CD1c-positive myeloid dendritic cell (primary cell): ENCODE measurements around the gene MBD3.

Source experiments
- DNase-seq: peaks from one replicate; pipeline ENCODE4 v3.0.0-alpha.2; 2016; ENCODE audit errors: extremely low spot score

The MBD3 gene

DNA sequence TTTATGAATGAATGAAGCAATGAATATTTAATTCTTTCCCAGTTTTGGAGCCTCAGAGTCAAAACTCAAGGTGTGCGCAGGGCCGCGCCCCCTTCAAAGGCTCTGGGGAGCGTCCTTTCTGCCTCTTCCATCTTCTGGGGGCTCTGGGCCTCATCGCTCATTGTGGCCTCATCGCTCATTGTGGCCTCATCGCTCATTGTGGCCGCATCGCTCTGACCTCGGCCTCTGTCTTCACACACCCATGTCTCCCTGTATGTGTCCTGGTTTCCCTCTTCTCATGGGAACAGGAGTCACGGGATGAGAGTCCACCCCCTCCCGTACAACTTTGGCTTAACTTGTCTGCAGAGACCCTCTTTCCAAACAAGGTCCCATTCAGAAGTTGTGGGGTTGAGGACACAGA, 21.3 kb downstream of the MBD3 start:
- DNase-seq, result no peak

DNA sequence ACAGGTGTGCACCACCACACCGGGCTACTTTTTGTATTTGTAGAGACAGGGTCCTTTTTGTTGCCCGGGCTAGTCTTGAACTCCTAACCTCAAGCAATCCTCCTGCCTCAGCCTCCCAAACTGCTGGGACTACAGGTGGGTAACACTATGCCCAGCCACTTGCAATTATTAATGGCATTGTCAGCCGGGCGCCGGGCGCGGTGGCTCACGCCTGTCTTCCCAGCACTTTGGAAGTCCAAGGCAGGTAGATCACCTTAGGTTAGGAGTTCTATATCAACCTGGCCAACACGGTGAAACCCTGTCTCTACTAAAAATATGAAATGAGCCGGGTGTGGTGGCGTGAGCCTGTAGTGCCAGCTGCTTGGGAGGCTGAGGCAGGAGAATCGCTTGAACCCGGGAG, 21.8 kb downstream of the MBD3 start:
- DNase-seq, result no peak

DNA sequence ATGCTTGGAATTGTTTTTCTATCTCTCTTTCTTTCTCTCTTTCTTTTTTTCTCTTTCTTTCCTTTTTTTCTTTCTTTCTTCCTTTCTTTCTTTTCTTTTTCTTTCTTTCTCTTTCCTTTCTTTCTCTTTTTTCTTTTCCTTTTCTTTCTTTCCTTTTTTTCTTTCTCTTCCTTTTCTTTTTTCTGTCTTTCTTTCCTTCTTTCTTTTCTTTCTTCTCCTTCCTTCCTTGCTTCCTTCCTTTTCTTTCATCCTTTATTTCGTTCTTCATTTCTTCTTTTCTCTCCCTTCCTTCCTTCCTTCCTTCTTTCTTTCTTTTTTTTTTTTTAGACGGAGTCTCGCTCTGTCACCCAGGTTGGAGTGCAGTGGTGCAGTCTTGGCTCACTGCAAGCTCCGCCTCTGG, 22.7 kb downstream of the MBD3 start:
- no peak for DNase-seq

DNA sequence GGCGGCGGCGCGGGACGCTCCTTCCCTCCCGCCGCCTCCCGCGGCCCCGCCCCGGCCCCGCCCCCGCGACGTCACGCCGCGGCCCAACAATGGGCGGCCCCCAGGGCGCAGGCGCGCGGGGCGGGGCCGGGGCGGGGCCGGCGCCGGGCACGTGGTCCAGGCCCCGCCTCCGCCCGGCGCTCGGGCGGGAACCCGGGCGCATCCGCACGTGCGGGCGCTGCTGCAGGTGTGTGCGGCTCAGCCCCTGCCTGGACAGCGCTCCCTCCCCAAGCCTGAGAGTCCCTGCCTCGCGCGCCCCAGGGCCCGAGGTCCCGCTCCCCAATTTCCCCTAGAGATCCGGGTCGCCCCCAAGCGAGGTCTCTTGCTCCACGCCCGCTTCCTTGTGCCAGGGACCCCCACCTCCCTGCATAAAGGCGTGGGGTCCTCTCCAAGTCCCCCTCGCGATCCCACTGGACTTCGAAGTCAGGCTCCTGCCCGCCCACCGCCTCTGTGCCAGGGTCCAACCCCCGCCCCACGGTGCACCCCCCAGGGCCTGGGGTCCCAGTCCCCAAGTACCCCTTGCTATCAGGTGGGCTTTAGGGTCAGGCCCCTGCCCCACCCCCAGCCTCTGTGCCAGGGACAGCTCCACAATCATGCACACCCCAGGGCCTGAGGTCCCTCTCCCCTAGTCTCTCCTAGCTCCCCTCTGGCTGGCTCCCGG, 24.2 kb downstream of the MBD3 start, which contains the start of gene MEX3D:
Gene MEX3D (minus strand): TSS at position 6 of the 700 bp plus-strand sequence. CDS start 267 bp downstream, outside the sequence.
- DNase-seq, result peak; percentile 94

DNA sequence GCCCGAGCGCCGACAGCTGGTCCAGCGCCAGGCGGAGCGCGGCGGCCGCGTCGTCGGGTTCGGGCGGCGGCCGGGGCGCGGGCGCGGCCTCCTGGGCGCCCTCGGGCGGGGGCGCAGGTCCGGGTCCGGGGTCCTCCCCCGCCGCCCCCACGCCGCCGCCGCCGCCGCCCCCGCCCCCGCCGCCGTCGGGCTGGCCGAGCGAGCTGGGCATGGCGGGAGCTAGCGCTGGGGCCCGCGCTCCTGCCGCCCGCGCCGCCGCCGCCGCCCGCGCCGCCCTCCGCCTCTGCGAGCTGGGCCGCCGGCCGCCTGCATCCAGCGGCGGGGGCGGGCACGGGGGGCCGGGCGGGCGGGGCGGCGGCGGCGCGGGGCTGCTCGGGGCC, 24.8 kb downstream of the MBD3 start:
- DNase-seq, result no peak

DNA sequence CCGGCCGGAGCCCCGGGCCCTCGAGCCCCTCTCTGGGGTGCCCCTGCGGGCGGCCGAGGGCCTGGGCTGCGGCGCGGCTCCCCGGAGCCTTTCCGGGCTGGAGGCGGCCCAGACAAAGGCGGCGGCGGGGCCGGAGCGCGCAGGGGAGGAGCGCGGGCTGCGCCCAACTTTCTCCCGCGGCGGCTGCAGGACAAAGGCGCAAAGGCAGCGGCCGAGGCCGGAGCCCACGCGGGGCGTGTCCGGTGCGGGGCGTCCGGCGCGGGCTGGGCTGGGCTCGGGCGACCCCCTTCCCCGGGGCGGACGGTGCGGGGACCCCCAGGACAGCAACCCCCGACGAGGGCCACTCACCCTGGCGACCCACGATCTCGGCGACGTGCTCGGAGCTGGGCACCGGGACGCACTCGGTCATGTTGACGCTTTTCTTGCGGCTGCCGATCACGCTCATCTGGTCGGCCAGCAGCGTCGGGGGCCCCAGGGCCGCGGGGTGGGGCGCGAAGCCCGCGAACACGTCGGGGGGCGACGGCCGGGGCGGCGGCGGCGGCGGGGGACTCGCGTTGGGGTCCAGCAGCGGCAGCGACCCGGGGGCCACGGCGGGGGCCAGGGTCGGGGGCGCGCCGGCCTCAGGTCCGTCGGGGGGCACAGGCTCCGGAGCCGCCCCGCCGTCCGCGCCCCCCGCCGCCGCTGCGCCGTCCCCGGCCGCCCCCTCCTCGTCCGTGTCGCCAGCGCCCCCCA, 25.4 kb downstream of the MBD3 start:
- peak; percentile 20 for DNase-seq

DNA sequence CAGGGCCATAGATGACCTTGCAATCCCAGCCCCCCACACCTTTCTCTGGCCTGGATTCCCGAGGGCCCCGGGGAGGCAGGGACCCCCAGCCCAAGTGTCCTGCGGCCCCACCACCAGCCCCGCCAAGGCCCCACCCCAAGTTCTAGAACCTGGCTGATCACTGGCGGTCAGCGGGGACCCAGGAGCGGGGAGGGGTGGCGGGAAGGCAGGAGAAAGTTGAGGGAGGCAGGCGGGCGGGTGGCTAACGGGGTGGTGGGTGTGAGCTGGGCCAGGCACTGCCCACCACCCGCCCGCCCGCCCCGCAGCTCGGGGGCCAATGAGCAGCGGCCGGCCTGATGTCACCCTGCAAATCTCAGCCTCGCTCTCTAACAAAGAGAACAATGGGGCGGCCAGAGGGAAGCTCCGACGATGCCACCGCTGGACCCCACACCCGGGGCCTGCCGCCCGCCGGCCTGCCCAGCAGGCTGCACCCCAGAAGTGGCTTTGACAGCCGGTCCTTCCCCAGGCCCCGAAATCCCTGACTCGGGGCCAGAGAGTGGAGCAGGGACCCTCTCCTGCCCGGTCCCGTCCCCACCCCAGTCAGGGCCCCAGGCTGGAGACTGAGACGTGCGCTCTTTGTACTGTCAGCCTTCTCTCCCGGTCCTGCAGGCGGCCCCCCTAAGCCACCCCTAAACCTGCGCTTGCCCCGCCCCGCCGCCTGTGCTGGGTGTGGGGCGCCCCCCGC, 26.1 kb downstream of the MBD3 start:
- no peak for DNase-seq

DNA sequence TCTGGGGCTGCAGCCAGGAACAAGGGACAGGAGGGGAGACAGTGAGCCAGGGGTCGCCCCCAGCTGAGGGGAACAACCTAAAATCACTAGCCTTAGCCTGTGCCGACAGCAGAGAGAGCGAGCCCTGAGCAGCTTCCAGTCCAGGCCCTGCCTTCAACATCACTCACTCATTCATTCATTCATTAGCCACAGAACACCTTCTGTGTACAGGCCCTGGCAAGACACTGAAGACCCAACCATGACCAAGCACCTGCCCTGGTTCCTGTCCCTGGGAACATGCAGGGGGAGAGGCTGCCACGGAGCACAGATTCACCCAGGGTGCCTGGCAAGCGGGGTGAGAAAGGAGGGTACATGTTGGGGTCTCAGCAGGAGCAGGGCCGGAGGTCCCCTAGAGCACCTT, 29.4 kb downstream of the MBD3 start:
- no peak for DNase-seq

DNA sequence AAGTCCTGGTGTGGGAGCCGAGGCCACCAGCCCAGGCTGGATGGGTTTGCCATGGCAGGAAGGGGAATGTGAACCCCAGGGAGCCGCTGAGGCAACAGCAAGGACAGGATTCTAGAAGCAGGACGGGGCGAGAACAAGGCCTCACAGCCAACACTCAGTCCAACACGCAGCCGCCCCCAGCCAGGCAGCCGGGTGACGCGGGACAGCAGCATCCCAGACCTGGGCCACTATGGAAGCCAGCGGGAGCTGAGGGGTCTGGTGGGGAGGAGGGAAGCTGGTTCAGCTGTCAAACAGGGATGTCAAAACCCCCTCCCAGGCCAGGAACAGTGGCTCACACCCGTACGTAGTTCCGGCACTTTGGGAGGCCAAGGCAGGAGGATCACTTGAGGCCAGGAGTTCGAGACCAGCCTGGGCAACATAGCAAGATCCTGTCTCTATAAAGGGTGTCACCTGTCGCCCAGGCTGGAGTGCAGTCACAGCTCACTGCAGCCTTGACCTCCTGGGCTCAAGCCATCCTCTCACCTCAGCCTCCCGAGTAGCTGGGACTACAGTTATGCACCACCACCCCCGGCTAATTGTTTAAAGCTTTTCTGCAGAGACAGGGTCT, 31.3 kb downstream of the MBD3 start:
- no peak for DNase-seq

DNA sequence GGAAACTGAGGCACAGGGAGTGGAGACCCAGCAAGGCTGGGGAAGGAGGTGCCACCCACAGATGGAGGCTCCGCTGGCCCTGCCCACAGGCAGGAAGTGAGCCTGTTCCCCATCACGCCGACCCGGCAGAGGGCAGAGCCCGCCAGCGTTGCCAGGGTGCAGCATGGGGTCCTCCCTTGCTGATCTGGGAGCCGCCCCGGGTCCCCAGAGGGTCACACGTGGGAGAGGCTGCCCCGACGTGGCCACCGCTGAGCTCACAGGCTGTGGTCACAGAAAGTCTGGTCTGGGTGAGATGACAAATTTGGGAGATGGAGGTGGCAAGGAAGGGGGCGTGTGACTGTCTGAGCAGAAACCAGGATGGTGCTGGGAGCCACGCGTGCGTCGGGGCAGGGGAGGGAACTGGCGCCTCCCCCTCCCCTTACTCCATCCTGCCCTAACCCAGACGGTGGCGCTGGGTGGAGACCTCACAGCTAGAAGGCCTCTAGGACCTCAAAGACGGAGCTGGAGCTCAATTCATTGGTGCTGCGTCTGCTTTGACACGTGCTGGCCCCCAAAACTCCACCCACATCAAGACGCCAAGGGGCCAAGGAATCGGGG, 32.3 kb downstream of the MBD3 start:
- DNase-seq, result peak; percentile 27

DNA sequence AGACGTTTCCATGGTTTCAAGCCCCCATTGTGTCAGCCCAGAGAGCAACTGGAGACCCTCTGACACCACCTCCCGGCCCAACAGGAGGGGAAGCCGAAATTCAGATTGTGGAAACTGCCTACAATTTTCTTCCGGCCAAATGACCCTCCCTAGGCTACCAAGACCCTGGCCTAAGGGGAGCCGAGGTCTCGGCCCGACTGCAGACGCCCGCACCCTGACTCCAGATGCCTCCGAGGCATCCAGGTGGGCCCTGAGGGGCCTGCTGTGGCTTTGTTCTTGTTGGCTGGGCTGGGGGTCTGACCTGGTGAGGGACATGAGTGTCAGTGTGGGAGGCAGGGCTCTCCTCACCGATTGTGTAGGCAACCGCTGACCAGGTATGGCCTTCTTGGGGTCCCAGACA, 34.1 kb downstream of the MBD3 start:
- DNase-seq, result no peak

DNA sequence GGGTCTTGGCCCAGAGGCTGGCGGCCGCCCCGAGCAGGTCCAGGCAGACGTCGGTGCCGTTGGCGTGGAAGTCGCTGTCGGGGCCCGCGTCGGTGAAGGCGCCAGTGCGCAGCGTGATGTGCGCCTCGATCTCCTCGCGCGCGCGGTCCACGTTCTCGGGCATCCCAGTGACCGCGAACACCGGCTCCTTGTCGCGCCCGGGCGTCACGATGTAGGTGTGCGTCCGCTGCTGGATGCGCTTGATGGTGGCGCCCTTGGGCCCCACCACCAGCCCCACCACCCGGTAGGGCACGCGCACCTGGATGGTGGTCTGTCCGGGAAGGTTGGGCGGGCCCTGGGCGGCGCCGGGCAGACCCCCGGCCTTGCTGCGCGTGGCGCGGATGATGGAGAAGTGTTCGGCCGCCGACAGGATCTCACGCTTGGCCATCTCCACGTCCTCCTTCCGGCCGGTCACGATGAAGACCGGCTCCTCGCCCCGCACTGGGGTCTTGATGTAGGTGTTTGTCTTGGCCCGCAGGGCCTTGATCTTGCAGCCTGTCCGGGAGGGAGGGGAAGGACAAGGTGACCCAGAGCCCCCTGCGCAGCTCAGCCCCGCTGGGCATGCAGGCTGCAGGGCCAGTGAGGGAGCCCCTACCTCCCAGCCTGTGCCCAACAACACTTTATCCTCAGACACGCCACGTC, 36.1 kb downstream of the MBD3 start:
- no peak for DNase-seq

DNA sequence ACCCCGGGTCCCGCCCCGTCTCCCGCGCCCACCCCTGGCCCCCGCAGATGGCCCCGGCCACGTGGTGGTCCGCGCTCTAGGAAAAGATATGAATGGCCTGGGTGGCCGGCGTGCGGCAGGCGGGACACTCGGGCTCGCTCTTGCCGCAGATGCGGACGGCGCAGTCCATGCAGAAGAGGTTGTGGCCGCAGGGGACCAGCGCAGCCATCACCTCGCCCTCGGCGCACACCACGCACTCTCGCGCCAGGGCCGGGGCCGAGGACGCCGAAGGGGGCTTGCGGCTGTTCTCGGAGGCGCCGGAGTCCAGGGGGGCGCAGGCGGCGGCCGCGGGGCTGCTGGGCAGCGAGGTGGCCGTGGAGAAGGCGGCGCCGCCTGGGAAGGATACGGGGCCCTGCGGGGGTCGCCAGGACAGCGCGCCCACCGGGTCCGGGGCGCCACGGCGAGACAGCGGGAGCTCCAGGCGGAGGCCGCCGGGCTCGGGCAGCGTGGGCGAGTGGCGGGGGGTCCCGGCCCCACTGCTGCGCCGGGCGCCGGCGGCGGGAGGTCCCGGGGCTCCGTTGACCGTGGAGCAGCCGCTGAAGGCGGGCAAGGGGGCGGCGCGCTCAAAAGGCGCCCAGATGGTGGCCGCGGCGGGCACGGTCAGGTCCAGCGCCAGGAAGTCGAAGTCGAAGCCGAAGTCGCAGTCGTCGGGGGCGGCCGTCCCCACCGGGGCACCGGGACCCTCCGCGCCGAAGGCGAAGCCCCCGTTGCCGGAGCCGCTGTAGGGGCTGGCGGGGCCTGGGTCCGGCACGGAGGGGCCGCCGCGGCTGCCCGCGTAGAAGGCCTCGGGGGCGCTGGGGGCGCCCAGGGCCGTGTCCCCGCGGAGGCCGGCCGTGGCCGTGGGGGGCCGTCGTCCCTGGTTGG, 36.9 kb downstream of the MBD3 start:
- no peak for DNase-seq

DNA sequence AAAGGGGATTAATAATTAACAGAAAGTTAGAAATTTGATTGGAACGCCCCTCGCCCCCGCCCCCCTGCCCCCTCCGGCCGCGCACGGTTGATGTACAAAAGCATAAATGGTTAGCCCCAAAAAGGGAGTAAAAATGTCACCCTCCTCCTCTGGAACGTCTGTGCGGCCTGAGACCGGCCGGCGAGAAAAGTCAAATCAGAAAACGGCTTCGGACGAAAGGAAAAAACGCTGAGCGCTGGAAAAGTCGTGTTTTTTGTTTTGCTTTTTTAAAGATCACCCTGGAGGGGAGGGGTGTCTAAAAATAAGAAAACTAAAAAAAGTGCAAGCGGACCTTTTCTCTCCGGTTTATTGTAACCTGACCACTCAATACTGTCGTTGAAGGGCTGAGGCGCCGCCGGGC, 37.7 kb downstream of the MBD3 start:
- DNase-seq, result no peak

DNA sequence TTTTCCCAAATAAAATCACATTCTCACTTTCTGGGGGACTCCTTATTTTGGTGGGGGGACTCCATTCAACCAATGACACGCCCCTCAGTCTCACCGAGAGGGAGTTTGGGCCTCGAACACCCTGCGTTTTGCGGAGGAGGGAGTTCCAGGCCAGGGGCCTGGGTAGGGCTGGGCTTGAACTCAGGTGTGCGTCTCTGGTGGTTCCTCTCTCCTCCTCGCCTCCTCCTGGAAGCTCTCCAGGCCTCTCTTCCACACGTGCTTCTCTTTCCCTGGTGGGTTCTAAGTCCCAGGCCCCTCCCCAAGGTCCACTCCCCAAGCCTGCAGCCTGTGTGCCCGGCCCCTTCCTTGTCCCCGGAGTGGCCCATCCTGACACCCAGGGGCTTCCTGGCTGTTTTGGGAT, 39.2 kb downstream of the MBD3 start:
- no peak for DNase-seq

DNA sequence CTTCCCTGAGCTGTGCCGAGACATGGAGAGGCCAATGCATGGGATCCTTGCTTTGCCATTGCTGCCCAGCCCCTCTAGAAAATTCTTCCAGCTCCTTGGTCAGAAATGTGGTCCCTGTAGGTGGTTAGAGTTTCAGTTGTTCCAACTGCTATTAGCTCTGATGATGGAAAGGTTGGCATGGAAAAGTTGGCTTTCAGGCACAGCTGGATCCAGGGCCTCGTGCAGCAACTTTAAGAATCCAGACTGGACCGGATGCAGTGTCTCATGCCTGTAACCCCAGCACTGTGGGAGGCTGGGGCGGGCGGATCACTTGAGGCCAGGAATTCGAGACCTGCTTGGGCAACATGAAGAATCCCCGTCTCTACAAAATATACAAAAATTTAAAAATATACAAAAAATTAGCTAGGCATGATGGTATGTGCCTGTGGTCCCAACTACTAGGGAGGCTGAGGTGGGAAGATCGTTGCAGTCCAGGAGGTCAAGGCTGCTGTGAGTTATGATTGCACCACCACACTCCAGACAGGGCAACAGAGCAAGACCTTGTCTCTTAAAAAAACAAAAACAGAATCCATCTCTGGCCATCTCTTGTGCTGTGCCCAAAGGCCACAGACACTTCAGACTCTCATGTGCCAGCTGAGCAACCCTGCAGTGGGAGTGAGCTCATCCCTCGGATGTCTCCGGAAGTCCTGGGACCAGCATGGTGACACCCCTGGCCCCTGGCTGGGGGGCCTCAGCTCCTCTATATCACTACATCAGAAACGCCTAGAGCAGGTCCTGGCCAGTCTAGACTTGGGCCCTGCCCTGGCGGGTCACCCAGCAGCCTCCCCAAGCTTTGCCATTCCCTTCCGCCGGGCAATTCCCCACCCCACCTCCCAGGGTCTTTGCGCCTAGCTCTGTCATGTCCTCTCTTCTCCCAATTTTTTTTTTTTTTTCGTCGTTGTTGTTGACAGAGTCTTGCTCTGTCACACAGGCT, 41.3 kb downstream of the MBD3 start:
- no peak for DNase-seq

DNA sequence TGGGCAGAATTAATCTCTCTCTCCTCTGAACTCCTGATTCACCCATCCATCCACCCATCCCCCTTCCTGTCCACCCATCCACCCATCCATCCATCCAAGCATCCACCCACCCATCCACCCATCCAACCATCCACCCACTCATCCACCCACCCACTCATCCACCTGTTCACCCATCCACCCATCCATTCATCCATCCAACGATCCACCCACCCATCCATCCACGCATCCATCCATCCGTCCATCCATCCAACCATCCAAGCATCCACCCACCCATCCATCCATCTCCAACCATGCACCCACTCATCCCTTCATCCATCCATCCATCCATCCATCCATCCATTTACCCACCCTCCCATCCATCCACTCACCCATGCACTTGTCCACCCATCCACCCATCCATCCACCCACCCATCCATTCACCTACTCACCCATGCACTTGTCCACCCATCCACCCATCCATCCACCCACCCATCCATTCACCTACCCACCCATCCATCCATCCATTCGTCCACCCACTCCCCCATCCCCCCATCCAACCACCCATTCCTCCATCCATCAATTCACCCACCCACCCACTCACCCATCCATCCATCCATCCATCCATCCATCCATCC, 43.2 kb downstream of the MBD3 start:
- DNase-seq, result no peak

DNA sequence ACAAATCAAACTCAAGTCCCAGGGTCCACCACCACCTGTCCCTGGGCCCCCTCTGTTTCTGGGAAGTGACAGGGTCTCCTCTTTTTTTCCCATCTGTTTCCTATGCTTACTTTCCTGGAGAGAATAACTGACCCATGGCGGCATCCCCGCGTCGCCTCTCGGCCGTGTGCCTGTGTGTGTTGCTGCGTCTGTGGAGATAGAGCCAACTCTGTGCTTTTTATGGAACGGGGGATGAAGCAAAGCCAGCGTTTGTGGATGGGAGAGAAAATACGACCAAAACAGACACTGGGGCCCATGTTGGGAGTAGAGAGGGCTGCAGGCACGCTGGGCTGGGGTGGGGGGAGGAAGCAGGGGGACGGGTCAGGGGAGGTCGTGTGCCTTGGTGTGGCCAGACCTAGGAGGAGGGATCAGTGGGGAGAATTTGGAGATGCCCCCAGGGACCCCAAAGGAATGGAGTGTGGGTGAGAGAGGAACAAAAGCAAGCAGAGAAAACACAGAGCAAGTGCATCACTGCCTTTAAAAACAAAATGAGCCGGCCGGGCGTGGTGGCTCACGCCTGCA, 52.2 kb downstream of the MBD3 start:
- no peak for DNase-seq
